CD14-positive monocyte (primary cell): ENCODE data around the gene MGLL. TPM values are rescaled to one million over a fixed set of nuclear protein-coding genes. Genes with fewer than 3 reads are reported as not detected.
A peak's percentile ranks its signal among the peaks of the same experiment; 100 is the strongest.

Experiments
- DNase-seq, 3 donors: peaks; one replicate each; pipeline ENCODE4 v3.0.0-alpha.2; 2011 to 2022
- H2AFZ ChIP-seq: 2 replicates; pipeline ENCODE4 v1.6.0; 2012; ENCODE audit warnings: mild to moderate bottlenecking, low read depth, low read length, inconsistent platforms; ENCODE audit not compliant: insufficient read depth, poor library complexity, severe bottlenecking
- H3K27ac ChIP-seq, 2 donors: 1 replicate in 1 of 2; 2 replicates in 1 of 2; pipeline ENCODE4 v1.5.1; 2012 to 2013; ENCODE audit warnings: low read length in 2 of 2, control low read depth in 1 of 2, inconsistent platforms in 1 of 2, low read depth in 1 of 2, mild to moderate bottlenecking in 1 of 2
- H3K27me3 ChIP-seq, 2 donors: one replicate each; pipeline versions ENCODE4 v1.6.0 to v1.6.1; 2011 to 2013; ENCODE audit warnings: low read length in 2 of 2; ENCODE audit not compliant: control insufficient read depth in 2 of 2, insufficient read depth in 2 of 2
- H3K36me3 ChIP-seq, 2 donors: replicated peaks in 1 of 2; 1 replicate in 1 of 2; 2 replicates in 1 of 2; pipeline versions ENCODE4 v1.5.1 to v1.6.1; 2012 to 2013; ENCODE audit warnings: low read length in 2 of 2, control low read depth in 1 of 2, inconsistent platforms in 1 of 2, mild to moderate bottlenecking in 1 of 2; ENCODE audit not compliant: insufficient read depth in 2 of 2, control insufficient read depth in 1 of 2
- H3K4me1 ChIP-seq, 2 donors: 1 replicate in 1 of 2; 2 replicates in 1 of 2; pipeline versions ENCODE4 v1.5.1 to v1.6.1; 2012 to 2013; ENCODE audit warnings: low read length in 2 of 2, control low read depth in 1 of 2, inconsistent platforms in 1 of 2, mild to moderate bottlenecking in 1 of 2, moderate library complexity in 1 of 2; ENCODE audit not compliant: insufficient read depth in 2 of 2, control insufficient read depth in 1 of 2
- H3K4me2 ChIP-seq: replicated peaks from 2 replicates; pipeline ENCODE3; 2012; ENCODE audit warnings: low read length, moderate library complexity, mild to moderate bottlenecking; ENCODE audit not compliant: poor library complexity, severe bottlenecking; ENCODE audit errors: extremely low read depth
- H3K4me3 ChIP-seq, 3 experiments: fragments of 200-600 bp in 1 of 3; sonication (generic) in 1 of 3; replicated peaks in 1 of 3; 1 replicate in 2 of 3; 2 replicates in 1 of 3; pipeline ENCODE4 v1.5.1; 2011 to 2013; ENCODE audit warnings: low read length in 3 of 3, mild to moderate bottlenecking in 3 of 3, control low read depth in 2 of 3, low read depth in 2 of 3, inconsistent platforms in 1 of 3, moderate library complexity in 1 of 3
- H3K79me2 ChIP-seq: 2 replicates; pipeline ENCODE4 v1.6.0; 2012; ENCODE audit warnings: mild to moderate bottlenecking, control low read depth, inconsistent platforms, low read length, moderate library complexity; ENCODE audit not compliant: insufficient read depth
- H3K9ac ChIP-seq: 2 replicates; pipeline ENCODE4 v1.6.0; 2017; ENCODE audit warnings: low read length, mild to moderate bottlenecking; ENCODE audit not compliant: insufficient read depth, poor library complexity, severe bottlenecking
- H3K9me3 ChIP-seq, 2 donors: replicated peaks in 1 of 2; 1 replicate in 1 of 2; 2 replicates in 1 of 2; pipeline versions ENCODE4 v1.5.1 to v1.6.1; 2012 to 2013; ENCODE audit warnings: low read length in 2 of 2, control low read depth in 1 of 2; ENCODE audit not compliant: control insufficient read depth in 1 of 2, insufficient read depth in 1 of 2
- H4K20me1 ChIP-seq: 2 replicates; pipeline ENCODE4 v1.6.0; 2012; ENCODE audit warnings: mild to moderate bottlenecking, low read length, control low read depth, moderate library complexity; ENCODE audit not compliant: insufficient read depth
- H3K27ac Mint-ChIP-seq, 7 donors: one replicate each; pipeline ENCODE4 v1.8.0; 2020; ENCODE audit warnings: mild to moderate bottlenecking in 7 of 7, mixed read lengths in 7 of 7, moderate library complexity in 6 of 7, inconsistent platforms in 2 of 7
- H3K27me3 Mint-ChIP-seq, 3 donors: one replicate each; pipeline ENCODE4 v1.8.0; 2021 to 2022; ENCODE audit warnings: low read depth in 3 of 3, mild to moderate bottlenecking in 3 of 3, mixed read lengths in 3 of 3, moderate library complexity in 3 of 3, inconsistent platforms in 1 of 3
- H3K36me3 Mint-ChIP-seq, 2 donors: one replicate each; pipeline ENCODE4 v1.8.0; 2020; ENCODE audit warnings: mixed read lengths in 2 of 2, inconsistent platforms in 1 of 2, mild to moderate bottlenecking in 1 of 2
- H3K4me1 Mint-ChIP-seq: one replicate; pipeline ENCODE4 v1.8.0; 2020; ENCODE audit warnings: mild to moderate bottlenecking, mixed read lengths
- H3K4me3 Mint-ChIP-seq, 2 donors: one replicate each; pipeline ENCODE4 v1.8.0; 2020; ENCODE audit warnings: mild to moderate bottlenecking in 2 of 2, mixed read lengths in 2 of 2, moderate library complexity in 1 of 2
- H3K9me3 Mint-ChIP-seq, 7 donors: one replicate each; pipeline ENCODE4 v1.8.0; 2020 to 2022; ENCODE audit warnings: mixed read lengths in 7 of 7, mild to moderate bottlenecking in 6 of 7, moderate library complexity in 6 of 7, inconsistent platforms in 2 of 7
- WGBS: methylation state at CpG from one replicate; pipeline ENCODE4 v1.1.5; 2013; ENCODE audit warnings: missing lambda C conversion rate; ENCODE audit not compliant: insufficient coverage; 5-methylcytosine and 5-hydroxymethylcytosine counted together
- intact Hi-C, 2 donors: fragments of 100-400 bp; cut with micrococcal nuclease; formaldehyde crosslinking; loops; one replicate each; pipeline versions ENCODE4 v1.15.0 to v1.15.1; 2023
- polyA plus RNA-seq, 3 donors: library from polyadenylated mRNA; depleted of rRNA in 1 of 3; unstranded in 2 of 3; stranded (reverse) in 1 of 3; fragments of 300-500 nt in 2 of 3; fragments of >200 nt in 1 of 3; fragmentation: Illumina TruSeq in 2 of 3; gene quantifications; 1 replicate in 2 of 3; 2 replicates in 1 of 3; pipeline ENCODE4 v1.2.3, GENCODE V29; 2012 to 2021
- TF ChIP-seq, protein P1 (sequence below): fragments of 200-600 bp; IDR thresholded peaks from one replicate; pipeline ENCODE4 v1.8.0; 2022; ENCODE audit warnings: antibody characterized with exemption, mild to moderate bottlenecking

Gene MGLL
- polyA plus RNA-seq, 3 donors, result 4.4 to 10.0 (median 6.4) TPM

DNA sequence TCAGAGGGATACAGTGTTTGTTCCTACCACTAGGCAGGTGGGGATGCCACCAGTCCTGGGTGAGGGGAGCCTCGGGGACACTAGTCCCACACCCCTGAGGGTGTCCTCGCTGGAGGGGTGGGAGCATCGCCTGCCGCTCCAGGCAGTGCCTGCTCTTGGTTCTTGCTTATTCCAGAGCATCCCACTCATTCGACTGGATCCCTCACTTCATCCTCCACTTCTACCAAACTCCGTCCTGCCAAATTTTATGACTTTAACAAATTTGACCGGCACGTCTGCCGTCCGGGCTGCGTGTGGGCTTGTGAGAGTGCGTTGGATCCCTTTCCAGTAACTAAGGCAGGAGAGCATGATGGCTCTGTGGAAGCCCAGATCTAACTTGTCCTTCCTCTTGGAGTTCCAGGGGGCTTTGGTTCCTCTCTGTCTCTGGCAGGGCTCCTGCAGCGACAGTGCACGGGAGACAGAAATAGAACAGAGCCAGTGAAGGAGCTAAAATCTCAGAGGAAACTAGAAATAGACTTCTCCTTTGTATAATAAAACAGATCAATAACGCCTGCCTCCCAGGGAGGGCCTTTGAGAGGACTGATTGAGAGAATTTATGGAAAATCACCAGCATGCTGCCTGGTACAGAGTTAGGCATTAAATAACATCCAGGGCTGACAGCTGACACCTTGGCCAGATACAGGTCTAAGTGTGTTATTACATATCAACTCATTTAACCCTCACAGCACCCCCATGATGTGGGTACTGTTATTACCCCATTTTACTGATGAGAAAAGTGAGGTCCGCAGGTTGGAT, 34.5 kb downstream of the MGLL start:
- no peak overlapping the region for H2AFZ ChIP-seq
- no peak overlapping the region for H3K4me3 ChIP-seq
- no peak overlapping the region for H3K9ac ChIP-seq
- DNase-seq, result no peak
- H3K4me2 ChIP-seq, result no peak overlapping the region
- peaks cover 6 to 10% of the 10 kb centered on the region in 2 donors for H3K4me1 ChIP-seq
- no peaks in the 10 kb centered on the region for H3K79me2 ChIP-seq
- Mint-ChIP-seq H3K27ac (no peak overlapping the region), H3K27me3 (peaks cover 0 to 4% (median 0%) of the 10 kb centered on the region in 3 donors), H3K9me3 (no peaks in the 10 kb centered on the region), H3K4me1 (peaks cover 21% of the 10 kb centered on the region), H3K36me3 (no peaks in the 10 kb centered on the region), H3K4me3 (no peak overlapping the region)
- H3K36me3 ChIP-seq, result no peaks in the 10 kb centered on the region
- WGBS, result 99% methylated on average over 11 of the region's 16 CpGs
- no peaks in the 10 kb centered on the region for H4K20me1 ChIP-seq
- no peaks in the 10 kb centered on the region for H3K27me3 ChIP-seq
- TF ChIP-seq, protein P1, sequence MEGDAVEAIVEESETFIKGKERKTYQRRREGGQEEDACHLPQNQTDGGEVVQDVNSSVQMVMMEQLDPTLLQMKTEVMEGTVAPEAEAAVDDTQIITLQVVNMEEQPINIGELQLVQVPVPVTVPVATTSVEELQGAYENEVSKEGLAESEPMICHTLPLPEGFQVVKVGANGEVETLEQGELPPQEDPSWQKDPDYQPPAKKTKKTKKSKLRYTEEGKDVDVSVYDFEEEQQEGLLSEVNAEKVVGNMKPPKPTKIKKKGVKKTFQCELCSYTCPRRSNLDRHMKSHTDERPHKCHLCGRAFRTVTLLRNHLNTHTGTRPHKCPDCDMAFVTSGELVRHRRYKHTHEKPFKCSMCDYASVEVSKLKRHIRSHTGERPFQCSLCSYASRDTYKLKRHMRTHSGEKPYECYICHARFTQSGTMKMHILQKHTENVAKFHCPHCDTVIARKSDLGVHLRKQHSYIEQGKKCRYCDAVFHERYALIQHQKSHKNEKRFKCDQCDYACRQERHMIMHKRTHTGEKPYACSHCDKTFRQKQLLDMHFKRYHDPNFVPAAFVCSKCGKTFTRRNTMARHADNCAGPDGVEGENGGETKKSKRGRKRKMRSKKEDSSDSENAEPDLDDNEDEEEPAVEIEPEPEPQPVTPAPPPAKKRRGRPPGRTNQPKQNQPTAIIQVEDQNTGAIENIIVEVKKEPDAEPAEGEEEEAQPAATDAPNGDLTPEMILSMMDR, result no peak
- H3K27ac ChIP-seq, result no peak overlapping the region
- intact Hi-C loops, result no loop called here
- no peaks in the 10 kb centered on the region for H3K9me3 ChIP-seq

DNA sequence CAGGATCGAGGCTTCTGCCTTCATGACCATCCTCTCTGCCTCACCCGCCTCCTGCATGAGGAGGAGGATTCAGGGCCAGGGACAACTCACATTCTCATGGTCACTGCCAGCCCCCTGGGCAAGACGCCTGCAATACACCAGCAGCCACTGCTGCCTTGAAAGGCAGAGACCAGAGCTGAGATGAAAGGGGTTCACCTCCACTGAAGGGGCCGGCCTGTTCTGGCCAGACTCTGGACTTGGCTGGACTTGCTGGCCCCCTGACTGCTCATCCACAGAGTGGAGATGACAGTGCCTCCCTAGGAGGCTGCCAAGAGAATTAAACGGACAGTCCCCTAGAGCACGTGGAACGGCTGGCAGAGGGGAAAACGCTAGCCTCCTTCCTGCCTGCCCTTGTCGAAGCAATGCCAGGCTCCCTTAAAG, 35.2 kb downstream of the MGLL start:
- H3K36me3 ChIP-seq, result no peaks in the 10 kb centered on the region
- TF ChIP-seq, protein P1, result no peak
- H3K9ac ChIP-seq, result no peak overlapping the region
- H3K27ac Mint-ChIP-seq, result peak overlapping the region in 1 of 7 donors; percentile 2
- no peak overlapping the region for H3K4me3 Mint-ChIP-seq
- H4K20me1 ChIP-seq, result no peaks in the 10 kb centered on the region
- H3K4me1 ChIP-seq, result peaks cover 6 to 10% of the 10 kb centered on the region in 2 donors
- intact Hi-C loops, result no loop called here
- no peaks in the 10 kb centered on the region for H3K9me3 Mint-ChIP-seq
- no peaks in the 10 kb centered on the region for H3K79me2 ChIP-seq
- no peak overlapping the region for H3K27ac ChIP-seq
- H3K4me3 ChIP-seq, result no peak overlapping the region
- H3K36me3 Mint-ChIP-seq, result no peaks in the 10 kb centered on the region
- DNase-seq, result no peak
- H3K4me1 Mint-ChIP-seq, result peaks cover 21% of the 10 kb centered on the region
- WGBS, result 79% methylated on average over 9 of the region's 9 CpGs
- H2AFZ ChIP-seq, result no peak overlapping the region
- H3K9me3 ChIP-seq, result no peaks in the 10 kb centered on the region
- H3K27me3 ChIP-seq, result no peaks in the 10 kb centered on the region
- H3K4me2 ChIP-seq, result no peak overlapping the region
- peaks cover 0 to 7% (median 0%) of the 10 kb centered on the region in 3 donors for H3K27me3 Mint-ChIP-seq
